ENCODE measurements around the gene MTMR8.

- no peak for TF ChIP-seq POLR2A (IDR thresholded peaks at IDR 0.05)
- TF ChIP-seq, protein P1, sequence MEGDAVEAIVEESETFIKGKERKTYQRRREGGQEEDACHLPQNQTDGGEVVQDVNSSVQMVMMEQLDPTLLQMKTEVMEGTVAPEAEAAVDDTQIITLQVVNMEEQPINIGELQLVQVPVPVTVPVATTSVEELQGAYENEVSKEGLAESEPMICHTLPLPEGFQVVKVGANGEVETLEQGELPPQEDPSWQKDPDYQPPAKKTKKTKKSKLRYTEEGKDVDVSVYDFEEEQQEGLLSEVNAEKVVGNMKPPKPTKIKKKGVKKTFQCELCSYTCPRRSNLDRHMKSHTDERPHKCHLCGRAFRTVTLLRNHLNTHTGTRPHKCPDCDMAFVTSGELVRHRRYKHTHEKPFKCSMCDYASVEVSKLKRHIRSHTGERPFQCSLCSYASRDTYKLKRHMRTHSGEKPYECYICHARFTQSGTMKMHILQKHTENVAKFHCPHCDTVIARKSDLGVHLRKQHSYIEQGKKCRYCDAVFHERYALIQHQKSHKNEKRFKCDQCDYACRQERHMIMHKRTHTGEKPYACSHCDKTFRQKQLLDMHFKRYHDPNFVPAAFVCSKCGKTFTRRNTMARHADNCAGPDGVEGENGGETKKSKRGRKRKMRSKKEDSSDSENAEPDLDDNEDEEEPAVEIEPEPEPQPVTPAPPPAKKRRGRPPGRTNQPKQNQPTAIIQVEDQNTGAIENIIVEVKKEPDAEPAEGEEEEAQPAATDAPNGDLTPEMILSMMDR (IDR thresholded peaks at IDR 0.05), result no peak
Observed at GRCh38 chrX:64291123-64291522, 104.1 kb downstream of the MTMR8 start.
